ENCODE data around the gene MAGED2. TPM values are rescaled to one million over a fixed set of nuclear protein-coding genes. Genes with fewer than 3 reads are reported as not detected.

Gene MAGED2
- polyA plus RNA-seq, 1 of the 3 experiments (the other 2 are of a cell fraction): 202 TPM

GRCh38 chrX:54825716-54826438 is 18.3 kb downstream of the MAGED2 start:
- DNase-seq: no peak
- no peak overlapping the region for H3K4me3 ChIP-seq (ENCODE audit: low read depth in 2 of 2, low read length in 1 of 2)

GRCh38 chrX:54826598-54826997 is 19.1 kb downstream of the MAGED2 start:
- Histone ChIP-seq H3F3A (replicated peaks; ENCODE audit: insufficient read depth) (no peaks in the 10 kb centered on the region), H3K27me3 (ENCODE audit: insufficient read depth) (no peaks in the 10 kb centered on the region), H3K79me2 (ENCODE audit: insufficient read depth) (no peaks in the 10 kb centered on the region), H3K36me3 (replicated peaks in 1 of 2; ENCODE audit: control insufficient read depth in 1 of 2, insufficient read depth in 2 of 2, low read length in 1 of 2) (no peaks in the 10 kb centered on the region), H3K4me1 (ENCODE audit: control insufficient read depth in 1 of 2, insufficient read depth in 2 of 2, low read depth in 1 of 2, low read length in 1 of 2) (no peaks in the 10 kb centered on the region), H3K9me2 (no peaks in the 10 kb centered on the region), H2AFZ (ENCODE audit: low read depth) (no peak overlapping the region), H3K9ac (no peak overlapping the region), H3K27ac (ENCODE audit: low read depth in 2 of 2, low read length in 1 of 2) (no peak overlapping the region), H3K9me3 (no peaks in the 10 kb centered on the region), H3K4me3 (ENCODE audit: low read depth in 2 of 2, low read length in 1 of 2) (no peak overlapping the region), H4K20me1 (ENCODE audit: insufficient read depth) (no peaks in the 10 kb centered on the region), H3K4me2 (no peak overlapping the region)
- no peak for DNase-seq
- CTCF ChIA-PET: no interaction called here
- 7% methylated on average over 4 of the region's 4 CpGs for WGBS (ENCODE audit: low lambda C conversion rate)
- no peak for TF ChIP-seq CTCF (IDR thresholded peaks at IDR 0.05)
- TF ChIP-seq TAF1 (IDR thresholded peaks at IDR 0.05; ENCODE audit: borderline replicate concordance, low read depth, low read length): no peak
- TF ChIP-seq USF2 (IDR thresholded peaks at IDR 0.05; ENCODE audit: borderline replicate concordance, low read depth, low read length): no peak
- no peak for TF ChIP-seq REST (IDR thresholded peaks at IDR 0.05; ENCODE audit: low read depth, low read length)
- no peak for TF ChIP-seq RXRA (IDR thresholded peaks at IDR 0.05; ENCODE audit: borderline replicate concordance, low read depth)
- no peak for TF ChIP-seq MEF2A (IDR thresholded peaks at IDR 0.05; ENCODE audit: borderline replicate concordance, low read depth)
- TF ChIP-seq USF1 (IDR thresholded peaks at IDR 0.05; ENCODE audit: borderline replicate concordance, low read depth): no peak
- no peak for TF ChIP-seq NFIC (IDR thresholded peaks at IDR 0.05; ENCODE audit: borderline replicate concordance)
- TF ChIP-seq SMC3 (IDR thresholded peaks at IDR 0.05; ENCODE audit: low read depth, low read length): no peak
- TF ChIP-seq RFX5 (IDR thresholded peaks at IDR 0.05; ENCODE audit: low read length): no peak
- no peak for TF ChIP-seq POLR2AphosphoS5 (IDR thresholded peaks at IDR 0.05; ENCODE audit: low read depth, low read length)
- no peak for TF ChIP-seq ZBTB33 (IDR thresholded peaks at IDR 0.05; ENCODE audit: borderline replicate concordance, low read depth)
- POLR2A ChIA-PET: no interaction called here

More at GRCh38 chrX:54825716-54826438, 18.3 kb downstream of the MAGED2 start:
- TF ChIP-seq IRF3 (IDR thresholded peaks at IDR 0.05; ENCODE audit: low read depth, low read length): no peak
- no peak overlapping the region for H3K4me2 ChIP-seq
- no peak overlapping the region for H3K9ac ChIP-seq
- H4K20me1 ChIP-seq (ENCODE audit: insufficient read depth): no peaks in the 10 kb centered on the region
- H3K9me3 ChIP-seq: no peaks in the 10 kb centered on the region
- H3K79me2 ChIP-seq (ENCODE audit: insufficient read depth): no peaks in the 10 kb centered on the region
- no peaks in the 10 kb centered on the region for H3F3A ChIP-seq (replicated peaks; ENCODE audit: insufficient read depth)
- H3K27me3 ChIP-seq (ENCODE audit: insufficient read depth): no peaks in the 10 kb centered on the region
- no peaks in the 10 kb centered on the region for H3K36me3 ChIP-seq (replicated peaks in 1 of 2; ENCODE audit: control insufficient read depth in 1 of 2, insufficient read depth in 2 of 2, low read length in 1 of 2)
- ChIA-PET POLR2A (no interaction called here), CTCF (no interaction called here)
- H2AFZ ChIP-seq (ENCODE audit: low read depth): no peak overlapping the region
- WGBS (ENCODE audit: low lambda C conversion rate): 19% methylated on average over 7 of the region's 8 CpGs
- H3K9me2 ChIP-seq: no peaks in the 10 kb centered on the region
- H3K4me1 ChIP-seq (ENCODE audit: control insufficient read depth in 1 of 2, insufficient read depth in 2 of 2, low read depth in 1 of 2, low read length in 1 of 2): no peaks in the 10 kb centered on the region
- H3K27ac ChIP-seq (ENCODE audit: low read depth in 2 of 2, low read length in 1 of 2): no peak overlapping the region

Measured in SK-N-SH (cell line).